ENCODE data around the gene NOS3.

GRCh38 chr7:151024435-151025056 is 33.7 kb downstream of the NOS3 start, which contains the start of gene ATG9B:
- TF ChIP-seq, protein P1, sequence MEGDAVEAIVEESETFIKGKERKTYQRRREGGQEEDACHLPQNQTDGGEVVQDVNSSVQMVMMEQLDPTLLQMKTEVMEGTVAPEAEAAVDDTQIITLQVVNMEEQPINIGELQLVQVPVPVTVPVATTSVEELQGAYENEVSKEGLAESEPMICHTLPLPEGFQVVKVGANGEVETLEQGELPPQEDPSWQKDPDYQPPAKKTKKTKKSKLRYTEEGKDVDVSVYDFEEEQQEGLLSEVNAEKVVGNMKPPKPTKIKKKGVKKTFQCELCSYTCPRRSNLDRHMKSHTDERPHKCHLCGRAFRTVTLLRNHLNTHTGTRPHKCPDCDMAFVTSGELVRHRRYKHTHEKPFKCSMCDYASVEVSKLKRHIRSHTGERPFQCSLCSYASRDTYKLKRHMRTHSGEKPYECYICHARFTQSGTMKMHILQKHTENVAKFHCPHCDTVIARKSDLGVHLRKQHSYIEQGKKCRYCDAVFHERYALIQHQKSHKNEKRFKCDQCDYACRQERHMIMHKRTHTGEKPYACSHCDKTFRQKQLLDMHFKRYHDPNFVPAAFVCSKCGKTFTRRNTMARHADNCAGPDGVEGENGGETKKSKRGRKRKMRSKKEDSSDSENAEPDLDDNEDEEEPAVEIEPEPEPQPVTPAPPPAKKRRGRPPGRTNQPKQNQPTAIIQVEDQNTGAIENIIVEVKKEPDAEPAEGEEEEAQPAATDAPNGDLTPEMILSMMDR (IDR thresholded peaks at IDR 0.05; ENCODE audit: borderline replicate concordance, extremely low read depth, low read length, poor library complexity, severe bottlenecking): no peak
- TF ChIP-seq EZH2 (IDR thresholded peaks at IDR 0.05; ENCODE audit: borderline replicate concordance, low read depth, low read length, severe bottlenecking): no peak

Data from DND-41 (cell line).